CD8-positive, alpha-beta memory T cell (primary cell): ENCODE results near the gene CACNG5. TPM values are rescaled to one million over a fixed set of nuclear protein-coding genes. Genes with fewer than 3 reads are reported as not detected.

Experiments
- CTCF ChIA-PET: fragments of 350-600 bp; sonication (Branson Sonifier 250); formaldehyde crosslinking; loops from one replicate; lab custom pipeline; 2021; ENCODE audit warnings: antibody characterized with exemption; lab: Charles Lee
- POLR2A ChIA-PET: fragments of 350-600 bp; sonication (Branson Sonifier 250); formaldehyde crosslinking; loops from one replicate; lab custom pipeline; 2021; ENCODE audit warnings: antibody characterized with exemption; lab: Charles Lee
- DNase-seq, 5 donors: peaks; one replicate each; pipeline versions ENCODE4 v3.0.0 to v3.0.0-alpha.2; 2020 to 2022; ENCODE audit warnings: mixed read lengths in 1 of 5
- H3K27ac ChIP-seq: one replicate; pipeline ENCODE4 v1.7.0; 2013; ENCODE audit warnings: low read depth, mild to moderate bottlenecking, low read length, moderate library complexity
- H3K27me3 ChIP-seq: 2 replicates; pipeline ENCODE4 v1.7.0; 2013; ENCODE audit warnings: low read length, mild to moderate bottlenecking; ENCODE audit not compliant: insufficient read depth, poor library complexity, severe bottlenecking
- H3K36me3 ChIP-seq: 2 replicates; pipeline ENCODE4 v1.7.0; 2013; ENCODE audit warnings: mild to moderate bottlenecking, low read length, moderate library complexity; ENCODE audit not compliant: insufficient read depth
- H3K4me1 ChIP-seq: 2 replicates; pipeline ENCODE4 v1.7.0; 2013; ENCODE audit warnings: mild to moderate bottlenecking, low read length, moderate library complexity; ENCODE audit not compliant: insufficient read depth
- H3K4me3 ChIP-seq: 2 replicates; pipeline ENCODE4 v1.7.0; 2013; ENCODE audit warnings: mild to moderate bottlenecking, low read length
- H3K9me3 ChIP-seq: 2 replicates; pipeline ENCODE4 v1.7.0; 2013; ENCODE audit warnings: mild to moderate bottlenecking, low read length
- H3K27ac Mint-ChIP-seq, 8 donors: one replicate each; pipeline ENCODE4 v1.8.0; 2020 to 2021; ENCODE audit warnings: mixed read lengths in 8 of 8, mild to moderate bottlenecking in 6 of 8, inconsistent platforms in 3 of 8, moderate library complexity in 3 of 8
- H3K27me3 Mint-ChIP-seq, 2 donors: one replicate each; pipeline ENCODE4 v1.8.0; 2020 to 2021; ENCODE audit warnings: mixed read lengths in 2 of 2, mild to moderate bottlenecking in 1 of 2, moderate library complexity in 1 of 2
- H3K36me3 Mint-ChIP-seq, 3 donors: one replicate each; pipeline ENCODE4 v1.8.0; 2020 to 2021; ENCODE audit warnings: mixed read lengths in 3 of 3, inconsistent platforms in 1 of 3, mild to moderate bottlenecking in 1 of 3
- H3K4me1 Mint-ChIP-seq, 3 donors: one replicate each; pipeline ENCODE4 v1.8.0; 2020 to 2021; ENCODE audit warnings: mixed read lengths in 3 of 3, inconsistent platforms in 1 of 3, mild to moderate bottlenecking in 1 of 3
- H3K4me3 Mint-ChIP-seq, 7 donors: one replicate each; pipeline ENCODE4 v1.8.0; 2020 to 2021; ENCODE audit warnings: mixed read lengths in 7 of 7, mild to moderate bottlenecking in 6 of 7, moderate library complexity in 4 of 7, inconsistent platforms in 2 of 7
- H3K9me3 Mint-ChIP-seq, 5 donors: one replicate each; pipeline ENCODE4 v1.8.0; 2020 to 2022; ENCODE audit warnings: mixed read lengths in 5 of 5, mild to moderate bottlenecking in 3 of 5, moderate library complexity in 2 of 5, inconsistent platforms in 1 of 5
- polyA plus RNA-seq: library from polyadenylated mRNA; unstranded; fragments of 300-500 nt; fragmentation: Illumina TruSeq; gene quantifications from one replicate; pipeline ENCODE4 v1.2.3, GENCODE V29; 2021
- total RNA-seq, 2 experiments: library from RNA; stranded (reverse); gene quantifications; one replicate each; pipeline ENCODE4 v1.2.3, GENCODE V29; 2021

CACNG5 gene
- total and polyA plus RNA-seq, 3 experiments from 2014 or later, result not detected

GRCh38 chr17:66836063-66837005 lies 1.4 kb downstream of the CACNG5 start:
- CTCF ChIA-PET, result interaction anchor here (0.6 to 1.3 kb wide), 2 partner anchors 11 to 412 kb away, joined by 3 read pairs; no protein-coding TSS in a partner anchor
- DNase-seq, result no peak
- no peak overlapping the region for H3K4me3 ChIP-seq
- peaks cover 0 to under 1% (median 0%) of the 10 kb centered on the region in 5 donors for H3K9me3 Mint-ChIP-seq
- no peak overlapping the region for H3K27ac ChIP-seq
- H3K36me3 Mint-ChIP-seq, result no peaks in the 10 kb centered on the region
- no peaks in the 10 kb centered on the region for H3K36me3 ChIP-seq
- no peaks in the 10 kb centered on the region for H3K9me3 ChIP-seq
- H3K27ac Mint-ChIP-seq, result no peak overlapping the region
- H3K4me1 Mint-ChIP-seq, result peaks cover 0 to 2% (median 0%) of the 10 kb centered on the region in 3 donors
- H3K4me3 Mint-ChIP-seq, result no peak overlapping the region
- POLR2A ChIA-PET, result no interaction called here
- peaks cover 4% of the 10 kb centered on the region for H3K27me3 ChIP-seq
- H3K27me3 Mint-ChIP-seq, result peaks cover 39 to 58% of the 10 kb centered on the region in 2 donors
- H3K4me1 ChIP-seq, result no peaks in the 10 kb centered on the region

DNA sequence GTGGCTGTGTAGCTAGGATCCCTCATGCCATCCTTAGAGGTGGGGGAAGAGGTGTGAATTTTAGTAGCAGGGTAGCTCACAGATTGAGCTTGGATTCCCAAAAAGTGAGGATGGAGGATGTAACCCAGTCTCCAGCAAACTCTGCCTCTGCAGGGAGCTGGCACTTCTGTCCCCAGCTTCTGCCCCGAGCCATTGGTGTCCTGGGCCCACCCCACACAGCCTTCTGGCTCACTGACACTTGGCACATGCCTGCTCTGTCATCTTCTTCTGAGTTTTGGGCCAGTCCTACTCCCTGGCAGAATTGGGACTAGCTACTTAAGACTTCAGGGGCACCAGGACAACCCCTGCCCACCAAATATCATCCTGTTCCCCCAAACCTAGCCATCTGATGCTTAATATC lies 2.3 kb downstream of the CACNG5 start:
- H3K27ac ChIP-seq, result no peak overlapping the region
- Mint-ChIP-seq H3K27ac (no peak overlapping the region), H3K4me1 (peaks cover 0 to 2% (median 0%) of the 10 kb centered on the region in 3 donors), H3K36me3 (no peaks in the 10 kb centered on the region), H3K4me3 (no peak overlapping the region), H3K9me3 (no peaks in the 10 kb centered on the region), H3K27me3 (peaks cover 32 to 52% of the 10 kb centered on the region in 2 donors)
- no peaks in the 10 kb centered on the region for H3K9me3 ChIP-seq
- DNase-seq, result no peak
- ChIA-PET CTCF (interaction anchor here (1.3 kb wide), 1 partner anchor 10 kb away, joined by 3 read pairs; no protein-coding TSS in a partner anchor), POLR2A (no interaction called here)
- no peak overlapping the region for H3K4me3 ChIP-seq
- H3K36me3 ChIP-seq, result no peaks in the 10 kb centered on the region
- no peaks in the 10 kb centered on the region for H3K4me1 ChIP-seq
- H3K27me3 ChIP-seq, result peaks cover 4% of the 10 kb centered on the region

DNA sequence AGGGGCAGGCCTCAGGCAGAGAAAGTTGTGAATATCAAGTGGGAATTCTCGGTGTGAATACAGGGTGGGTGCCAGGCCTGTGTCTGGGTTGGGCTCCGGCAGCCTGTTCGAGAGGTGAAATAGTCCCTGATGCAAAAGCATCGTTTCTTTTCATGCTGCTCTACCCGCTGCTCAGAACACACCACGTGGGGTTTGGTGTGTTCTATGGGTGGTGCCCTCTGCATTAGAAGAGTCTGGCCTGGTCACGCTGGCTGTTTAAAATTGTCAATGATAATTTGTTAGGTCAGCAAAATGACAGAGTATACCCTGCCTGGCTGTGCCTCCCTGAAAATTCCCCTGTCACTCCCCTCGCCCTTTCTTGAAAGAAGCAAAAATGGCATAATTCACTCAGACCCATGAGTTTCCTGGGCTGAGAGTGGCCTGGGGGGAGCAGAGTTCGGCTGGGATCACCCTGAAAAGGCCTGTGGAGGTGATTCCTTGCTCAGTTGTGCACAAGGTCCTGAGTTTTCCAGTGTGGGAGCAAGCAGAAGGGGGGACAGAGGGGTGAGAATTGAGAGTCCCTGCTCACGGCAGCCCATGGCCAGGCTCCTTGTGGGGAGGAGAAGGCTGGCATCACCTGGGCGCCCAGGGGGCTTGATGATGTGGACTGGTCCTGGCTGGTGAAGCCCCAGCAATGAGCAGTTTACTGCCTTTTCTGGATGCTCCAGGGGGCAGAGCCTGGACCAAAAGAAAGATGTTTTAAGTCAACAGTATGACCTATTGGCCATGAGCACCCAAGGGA lies 3.2 kb downstream of the CACNG5 start:
- no peaks in the 10 kb centered on the region for H3K36me3 Mint-ChIP-seq
- no peaks in the 10 kb centered on the region for H3K9me3 ChIP-seq
- peaks cover 27 to 47% of the 10 kb centered on the region in 2 donors for H3K27me3 Mint-ChIP-seq
- no peaks in the 10 kb centered on the region for H3K4me1 ChIP-seq
- H3K36me3 ChIP-seq, result no peaks in the 10 kb centered on the region
- H3K9me3 Mint-ChIP-seq, result no peaks in the 10 kb centered on the region
- no peak overlapping the region for H3K27ac ChIP-seq
- H3K4me3 Mint-ChIP-seq, result no peak overlapping the region
- POLR2A ChIA-PET, result no interaction called here
- no peak overlapping the region for H3K27ac Mint-ChIP-seq
- H3K4me3 ChIP-seq, result no peak overlapping the region
- peaks cover 4% of the 10 kb centered on the region for H3K27me3 ChIP-seq
- CTCF ChIA-PET, result interaction anchor here (1.3 kb wide), 1 partner anchor 9 kb away, joined by 3 read pairs; no protein-coding TSS in a partner anchor
- no peak for DNase-seq
- H3K4me1 Mint-ChIP-seq, result peaks cover 0 to 2% (median 0%) of the 10 kb centered on the region in 3 donors

- POLR2A ChIA-PET, result no interaction called here
- DNase-seq, result no peak
- no peak overlapping the region for H3K27ac ChIP-seq
- Mint-ChIP-seq H3K27ac (no peak overlapping the region), H3K9me3 (no peaks in the 10 kb centered on the region), H3K27me3 (peaks cover 22 to 39% of the 10 kb centered on the region in 2 donors), H3K4me3 (no peak overlapping the region), H3K36me3 (no peaks in the 10 kb centered on the region), H3K4me1 (no peaks in the 10 kb centered on the region)
- no peaks in the 10 kb centered on the region for H3K36me3 ChIP-seq
- CTCF ChIA-PET, result no interaction called here
- H3K4me1 ChIP-seq, result no peaks in the 10 kb centered on the region
- no peaks in the 10 kb centered on the region for H3K27me3 ChIP-seq
- H3K4me3 ChIP-seq, result no peak overlapping the region
- no peaks in the 10 kb centered on the region for H3K9me3 ChIP-seq
These were observed 4.7 kb downstream of the CACNG5 start for GRCh38 chr17:66839616-66840015.

- Histone ChIP-seq H3K4me3 (no peak overlapping the region), H3K27me3 (no peaks in the 10 kb centered on the region), H3K4me1 (no peaks in the 10 kb centered on the region), H3K36me3 (no peaks in the 10 kb centered on the region), H3K27ac (no peak overlapping the region), H3K9me3 (no peaks in the 10 kb centered on the region)
- CTCF ChIA-PET, result no interaction called here
- H3K27ac Mint-ChIP-seq, result peak overlapping the region in 1 of 8 donors; percentile 68
- no peak overlapping the region for H3K4me3 Mint-ChIP-seq
- H3K9me3 Mint-ChIP-seq, result no peaks in the 10 kb centered on the region
- POLR2A ChIA-PET, result no interaction called here
- H3K4me1 Mint-ChIP-seq, result no peaks in the 10 kb centered on the region
- no peak for DNase-seq
- peaks cover 22 to 41% of the 10 kb centered on the region in 2 donors for H3K27me3 Mint-ChIP-seq
- H3K36me3 Mint-ChIP-seq, result no peaks in the 10 kb centered on the region
These were observed 5.1 kb downstream of the CACNG5 start for GRCh38 chr17:66840061-66840460.

DNA sequence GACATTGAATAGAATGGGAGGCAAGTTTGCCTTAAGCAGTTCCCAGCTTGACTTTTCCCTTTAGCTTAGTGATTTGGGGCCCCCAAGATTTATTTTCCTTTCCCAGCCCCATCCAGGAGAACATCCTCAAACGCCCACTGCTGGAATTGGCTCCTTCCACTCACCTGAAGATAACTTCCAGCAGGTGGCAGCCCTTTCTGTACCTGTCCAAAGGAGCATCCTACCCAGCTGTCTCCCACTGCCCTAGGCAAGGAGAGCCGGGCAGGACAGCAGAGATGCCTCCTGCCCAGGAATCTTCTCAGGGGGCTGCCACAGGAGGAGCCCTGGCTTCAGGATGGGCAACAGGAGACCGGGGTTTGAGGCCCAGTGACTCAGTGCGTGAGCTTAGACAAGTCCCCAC lies 6.4 kb downstream of the CACNG5 start:
- no peak for DNase-seq

DNA sequence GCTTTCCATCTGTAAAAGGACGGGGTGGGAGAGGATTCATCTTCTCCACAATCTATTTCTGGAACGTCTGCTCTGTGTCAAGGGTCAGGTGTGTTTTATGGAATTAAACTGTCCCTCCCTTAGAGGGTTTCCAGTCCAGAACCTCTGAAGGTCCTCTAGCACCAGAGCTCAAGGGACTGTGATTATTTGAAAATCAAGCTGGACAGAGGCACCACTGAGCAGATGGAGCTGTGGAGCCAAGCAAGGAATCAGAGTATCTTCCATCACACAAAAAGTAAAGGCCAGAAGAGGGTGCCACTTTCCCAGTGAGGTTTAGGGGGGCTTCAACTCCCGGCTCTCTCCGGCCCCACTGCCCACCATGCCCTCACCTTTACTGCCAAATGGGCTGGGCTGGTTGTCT lies 6.8 kb downstream of the CACNG5 start:
- POLR2A ChIA-PET, result no interaction called here
- DNase-seq, result no peak
- CTCF ChIA-PET, result no interaction called here
- H3K4me3 ChIP-seq, result no peak overlapping the region
- no peak overlapping the region for H3K27ac ChIP-seq
- H3K36me3 ChIP-seq, result no peaks in the 10 kb centered on the region
- H3K4me1 ChIP-seq, result no peaks in the 10 kb centered on the region
- peaks cover 0 to 8% (median 2%) of the 10 kb centered on the region in 5 donors for H3K9me3 Mint-ChIP-seq
- H3K27ac Mint-ChIP-seq, result no peak overlapping the region
- H3K4me3 Mint-ChIP-seq, result no peak overlapping the region
- no peaks in the 10 kb centered on the region for H3K9me3 ChIP-seq
- peaks cover 16 to 38% of the 10 kb centered on the region in 2 donors for H3K27me3 Mint-ChIP-seq
- H3K4me1 Mint-ChIP-seq, result no peaks in the 10 kb centered on the region
- no peaks in the 10 kb centered on the region for H3K27me3 ChIP-seq
- H3K36me3 Mint-ChIP-seq, result no peaks in the 10 kb centered on the region

More for the DNA sequence above, 6.4 kb downstream of the CACNG5 start:
- CTCF ChIA-PET, result no interaction called here
- no peak overlapping the region for H3K4me3 Mint-ChIP-seq
- H3K9me3 Mint-ChIP-seq, result peaks cover 0 to 4% (median 2%) of the 10 kb centered on the region in 5 donors
- Histone ChIP-seq H3K4me3 (no peak overlapping the region), H3K27ac (no peak overlapping the region), H3K36me3 (no peaks in the 10 kb centered on the region), H3K4me1 (no peaks in the 10 kb centered on the region), H3K9me3 (no peaks in the 10 kb centered on the region), H3K27me3 (no peaks in the 10 kb centered on the region)
- no peak overlapping the region for H3K27ac Mint-ChIP-seq
- H3K36me3 Mint-ChIP-seq, result no peaks in the 10 kb centered on the region
- no peaks in the 10 kb centered on the region for H3K4me1 Mint-ChIP-seq
- H3K27me3 Mint-ChIP-seq, result peaks cover 13 to 38% of the 10 kb centered on the region in 2 donors
- POLR2A ChIA-PET, result no interaction called here

- H3K9me3 Mint-ChIP-seq, result peaks cover 0 to 9% (median 2%) of the 10 kb centered on the region in 5 donors
- Histone ChIP-seq H3K4me1 (no peaks in the 10 kb centered on the region), H3K27ac (no peak overlapping the region), H3K9me3 (no peaks in the 10 kb centered on the region), H3K4me3 (no peak overlapping the region), H3K27me3 (no peaks in the 10 kb centered on the region), H3K36me3 (no peaks in the 10 kb centered on the region)
- H3K4me3 Mint-ChIP-seq, result no peak overlapping the region
- POLR2A ChIA-PET, result no interaction called here
- DNase-seq, result no peak
- no peak overlapping the region for H3K27ac Mint-ChIP-seq
- peaks cover 21 to 32% of the 10 kb centered on the region in 2 donors for H3K27me3 Mint-ChIP-seq
- CTCF ChIA-PET, result no interaction called here
- H3K36me3 Mint-ChIP-seq, result no peaks in the 10 kb centered on the region
- no peaks in the 10 kb centered on the region for H3K4me1 Mint-ChIP-seq
These were observed 7.6 kb downstream of the CACNG5 start for GRCh38 chr17:66842505-66842904.
